Loucy (cell line): ENCODE data around the gene WIPF2.

Experiments
- H2AFZ ChIP-seq: fragments of 200-600 bp; sonication (generic); 2 replicates; pipeline ENCODE4 v1.6.0; 2016; ENCODE audit warnings: antibody characterized with exemption, mild to moderate bottlenecking, low read length, moderate library complexity
- H3F3A ChIP-seq: fragments of 200-600 bp; 2 replicates; pipeline ENCODE4 v1.6.0; 2016; ENCODE audit warnings: antibody characterized with exemption, low read depth, mild to moderate bottlenecking
- H3K27me3 ChIP-seq: fragments of 200-600 bp; sonication (generic); 2 replicates; pipeline ENCODE4 v1.6.1; 2014; ENCODE audit warnings: low read length, mild to moderate bottlenecking; ENCODE audit not compliant: insufficient read depth, poor library complexity, severe bottlenecking
- H3K36me3 ChIP-seq: fragments of 200-600 bp; sonication (generic); 2 replicates; pipeline ENCODE4 v1.6.1; 2016; ENCODE audit warnings: low read length; ENCODE audit not compliant: insufficient read depth
- H3K4me1 ChIP-seq: fragments of 200-600 bp; sonication (generic); 2 replicates; pipeline ENCODE4 v1.5.1; 2014; ENCODE audit warnings: low read length, mild to moderate bottlenecking; ENCODE audit not compliant: insufficient read depth, poor library complexity, severe bottlenecking
- H3K4me2 ChIP-seq: fragments of 200-600 bp; sonication (generic); 2 replicates; pipeline ENCODE4 v1.6.0; 2014; ENCODE audit warnings: antibody characterized with exemption, low read length, low read depth, mild to moderate bottlenecking; ENCODE audit not compliant: poor library complexity, severe bottlenecking
- H3K4me3 ChIP-seq: fragments of 200-600 bp; sonication (generic); 2 replicates; pipeline ENCODE4 v1.5.1; 2014; ENCODE audit warnings: low read length, mild to moderate bottlenecking, mixed read lengths; ENCODE audit not compliant: poor library complexity, severe bottlenecking
- H3K79me2 ChIP-seq: fragments of 200-600 bp; sonication (generic); 2 replicates; pipeline ENCODE4 v1.6.1; 2014; ENCODE audit warnings: low read length; ENCODE audit not compliant: insufficient read depth
- H3K9ac ChIP-seq: fragments of 200-600 bp; sonication (generic); 2 replicates; pipeline ENCODE4 v1.6.0; 2014; ENCODE audit warnings: mild to moderate bottlenecking, low read depth, low read length, moderate library complexity; ENCODE audit not compliant: poor library complexity, severe bottlenecking
- H3K9me2 ChIP-seq: fragments of 200-600 bp; sonication (generic); replicated peaks from 2 replicates; pipeline ENCODE4 v1.6.1; 2016; ENCODE audit warnings: low read depth, low read length, mixed read lengths
- H3K9me3 ChIP-seq: fragments of 200-600 bp; sonication (generic); 2 replicates; pipeline ENCODE4 v1.6.1; 2014; ENCODE audit warnings: mild to moderate bottlenecking, antibody characterized with exemption, low read length, low read depth; ENCODE audit not compliant: insufficient read depth
- H4K20me1 ChIP-seq: fragments of 200-600 bp; sonication (generic); 2 replicates; pipeline ENCODE4 v1.6.0; 2014; ENCODE audit warnings: antibody characterized with exemption, low read length, mild to moderate bottlenecking; ENCODE audit not compliant: insufficient read depth, poor library complexity, severe bottlenecking
- EZH2phosphoT487 ChIP-seq: fragments of 200-600 bp; IDR thresholded peaks from 2 replicates; pipeline ENCODE4 v1.6.1; 2018; ENCODE audit warnings: antibody characterized with exemption, mild to moderate bottlenecking, moderate library complexity, borderline replicate concordance
- TF ChIP-seq, protein P1 (sequence below): fragments of 200-600 bp; sonication (generic); conservative IDR thresholded peaks from 2 replicates; pipeline ENCODE4 v1.5.1; 2014; ENCODE audit warnings: mild to moderate bottlenecking, antibody characterized with exemption, low read length

WIPF2 gene

GRCh38 chr17:40175928-40176753, 43.0 kb upstream of the WIPF2 start:
- H3K9ac ChIP-seq: no peak overlapping the region
- H3K4me1 ChIP-seq: no peaks in the 10 kb centered on the region
- H2AFZ ChIP-seq: no peak overlapping the region
- H3K79me2 ChIP-seq: no peaks in the 10 kb centered on the region
- no peaks in the 10 kb centered on the region for H3F3A ChIP-seq
- H3K27me3 ChIP-seq: no peaks in the 10 kb centered on the region
- peaks cover 44% of the 10 kb centered on the region; the same call in 1 of the 2 replicates for H3K36me3 ChIP-seq
- H4K20me1 ChIP-seq: no peaks in the 10 kb centered on the region
- TF ChIP-seq, protein P1, sequence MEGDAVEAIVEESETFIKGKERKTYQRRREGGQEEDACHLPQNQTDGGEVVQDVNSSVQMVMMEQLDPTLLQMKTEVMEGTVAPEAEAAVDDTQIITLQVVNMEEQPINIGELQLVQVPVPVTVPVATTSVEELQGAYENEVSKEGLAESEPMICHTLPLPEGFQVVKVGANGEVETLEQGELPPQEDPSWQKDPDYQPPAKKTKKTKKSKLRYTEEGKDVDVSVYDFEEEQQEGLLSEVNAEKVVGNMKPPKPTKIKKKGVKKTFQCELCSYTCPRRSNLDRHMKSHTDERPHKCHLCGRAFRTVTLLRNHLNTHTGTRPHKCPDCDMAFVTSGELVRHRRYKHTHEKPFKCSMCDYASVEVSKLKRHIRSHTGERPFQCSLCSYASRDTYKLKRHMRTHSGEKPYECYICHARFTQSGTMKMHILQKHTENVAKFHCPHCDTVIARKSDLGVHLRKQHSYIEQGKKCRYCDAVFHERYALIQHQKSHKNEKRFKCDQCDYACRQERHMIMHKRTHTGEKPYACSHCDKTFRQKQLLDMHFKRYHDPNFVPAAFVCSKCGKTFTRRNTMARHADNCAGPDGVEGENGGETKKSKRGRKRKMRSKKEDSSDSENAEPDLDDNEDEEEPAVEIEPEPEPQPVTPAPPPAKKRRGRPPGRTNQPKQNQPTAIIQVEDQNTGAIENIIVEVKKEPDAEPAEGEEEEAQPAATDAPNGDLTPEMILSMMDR: no peak
- TF ChIP-seq EZH2phosphoT487: no peak
- H3K4me2 ChIP-seq: no peak overlapping the region
- H3K9me2 ChIP-seq: no peaks in the 10 kb centered on the region
- H3K4me3 ChIP-seq: no peak overlapping the region
- H3K9me3 ChIP-seq: no peaks in the 10 kb centered on the region

DNA sequence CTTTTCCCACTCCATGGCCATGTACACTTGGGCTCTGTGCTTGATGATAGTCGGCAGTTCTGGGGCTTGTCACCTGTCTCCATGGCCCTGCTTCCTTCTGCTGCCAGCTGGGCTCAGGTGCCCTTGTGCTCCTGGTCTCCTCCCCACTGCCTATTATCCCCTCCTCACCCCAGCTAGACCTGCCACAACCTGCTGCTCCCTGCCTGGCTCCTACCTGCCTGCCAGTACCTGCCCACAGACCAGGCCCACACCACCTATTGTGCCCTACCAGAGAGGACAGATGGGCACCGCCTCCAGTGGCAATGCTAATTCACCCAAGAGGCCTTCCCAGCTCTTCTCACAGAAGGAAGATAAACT, 42.4 kb upstream of the WIPF2 start:
- Histone ChIP-seq H3K36me3 (peaks cover 38% of the 10 kb centered on the region; the same call in 1 of the 2 replicates), H2AFZ (no peak overlapping the region), H3K9me3 (no peaks in the 10 kb centered on the region), H4K20me1 (no peaks in the 10 kb centered on the region), H3K4me1 (no peaks in the 10 kb centered on the region), H3K9ac (no peak overlapping the region), H3K4me2 (no peak overlapping the region), H3K79me2 (no peaks in the 10 kb centered on the region), H3K27me3 (no peaks in the 10 kb centered on the region), H3K4me3 (no peak overlapping the region), H3F3A (no peaks in the 10 kb centered on the region), H3K9me2 (no peaks in the 10 kb centered on the region)
- TF ChIP-seq EZH2phosphoT487: no peak
- TF ChIP-seq, protein P1: no peak

DNA sequence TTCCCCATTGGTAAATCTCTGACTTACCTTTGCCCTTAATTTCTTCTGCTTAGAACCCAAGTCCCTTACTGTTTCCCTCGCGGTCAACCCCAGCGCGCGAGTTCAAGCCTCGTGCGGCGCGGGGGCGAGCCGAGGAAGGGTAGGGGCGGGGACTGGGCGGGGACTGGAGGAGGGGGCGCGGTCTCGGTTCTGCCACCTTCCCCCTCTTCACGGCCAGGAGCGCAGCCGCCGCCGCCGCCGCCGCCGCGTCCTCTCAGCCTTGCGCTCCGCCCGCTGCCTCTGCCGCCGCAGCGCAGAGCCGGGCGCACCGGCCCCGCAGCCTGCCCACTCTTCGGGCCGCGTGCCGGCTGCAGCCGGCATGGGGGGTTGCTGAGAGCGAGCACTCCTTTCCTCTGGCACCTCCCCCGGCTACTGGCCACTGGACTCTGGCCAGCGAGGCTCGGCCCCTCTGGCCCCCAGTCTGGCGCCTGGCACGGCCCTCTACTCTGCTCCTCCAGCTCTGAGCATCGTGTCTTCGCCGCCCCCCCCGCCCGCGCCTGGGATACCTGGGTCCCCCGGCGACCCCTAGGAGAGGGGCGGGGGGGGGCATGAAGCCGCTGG, 41.7 kb upstream of the WIPF2 start, which contains the start of gene RAPGEFL1:
Gene RAPGEFL1 (plus strand): TSS at position 196 of the 600 bp plus-strand sequence. CDS start 392 bp downstream, at position 588.
- Histone ChIP-seq H3K9ac (no peak within 1 kb of the TSS), H3K27me3 (no peaks in the 10 kb centered on the region), H3K36me3 (peaks cover 32% of the 10 kb centered on the region; the same call in 1 of the 2 replicates), H2AFZ (no peak within 1 kb of the TSS), H4K20me1 (no peaks in the 10 kb centered on the region), H3K79me2 (no peaks in the 10 kb centered on the region), H3K4me1 (no peaks in the 10 kb centered on the region), H3F3A (no peaks in the 10 kb centered on the region), H3K9me3 (no peaks in the 10 kb centered on the region), H3K4me2 (no peak within 1 kb of the TSS), H3K4me3 (no peak within 1 kb of the TSS), H3K9me2 (no peaks in the 10 kb centered on the region)
- TF ChIP-seq EZH2phosphoT487: no peak
